IMR-90 (cell line): ENCODE data around the gene LAIR1.

Source experiments
- BHLHE40 ChIP-seq: fragments of 150-350 bp; IDR thresholded peaks from 2 replicates; pipeline ENCODE4 v1.6.1; 2016; ENCODE audit warnings: mild to moderate bottlenecking, low read depth, low read length
- CEBPB ChIP-seq: IDR thresholded peaks from 2 replicates; pipeline ENCODE4 v1.6.1; 2012; ENCODE audit warnings: low read depth, low read length, improper control_type of control experiment
- CTCF ChIP-seq: conservative IDR thresholded peaks from 2 replicates; pipeline ENCODE4 v1.5.1; 2012; ENCODE audit warnings: mild to moderate bottlenecking, low read depth, low read length, improper control_type of control experiment
- ELK1 ChIP-seq: fragments of 150-350 bp; IDR thresholded peaks from 2 replicates; pipeline ENCODE4 v1.6.1; 2016; ENCODE audit warnings: low read depth, mild to moderate bottlenecking, low read length, moderate library complexity, borderline replicate concordance
- FOS ChIP-seq: fragments of 150-350 bp; IDR thresholded peaks from 2 replicates; pipeline ENCODE4 v1.6.1; 2016; ENCODE audit warnings: low read depth, low read length
- MAFK ChIP-seq: IDR thresholded peaks from 2 replicates; pipeline ENCODE4 v1.6.1; 2012; ENCODE audit warnings: low read depth, low read length, improper control_type of control experiment
- MXI1 ChIP-seq: IDR thresholded peaks from 2 replicates; pipeline ENCODE4 v1.6.1; 2012; ENCODE audit warnings: low read depth, mild to moderate bottlenecking, low read length, moderate library complexity, borderline replicate concordance
- POLR2A ChIP-seq: IDR thresholded peaks from 2 replicates; pipeline ENCODE4 v1.6.1; 2012; ENCODE audit warnings: mild to moderate bottlenecking, low read depth, low read length
- RAD21 ChIP-seq: IDR thresholded peaks from 2 replicates; pipeline ENCODE4 v1.6.1; 2012; ENCODE audit warnings: low read length, improper control_type of control experiment
- RCOR1 ChIP-seq: IDR thresholded peaks from 2 replicates; pipeline ENCODE4 v1.6.1; 2012; ENCODE audit warnings: mild to moderate bottlenecking, low read length, improper control_type of control experiment; ENCODE audit not compliant: insufficient replicate concordance
- SMC3 ChIP-seq: fragments of 150-350 bp; IDR thresholded peaks from 2 replicates; pipeline ENCODE4 v1.6.1; 2016; ENCODE audit warnings: low read depth, mild to moderate bottlenecking, antibody characterized with exemption, low read length, moderate library complexity
- TF ChIP-seq, protein P1 (sequence below): fragments of 150-350 bp; IDR thresholded peaks from 2 replicates; pipeline ENCODE4 v1.6.1; 2017; ENCODE audit warnings: mild to moderate bottlenecking, antibody characterized with exemption, low read length, low read depth

DNA sequence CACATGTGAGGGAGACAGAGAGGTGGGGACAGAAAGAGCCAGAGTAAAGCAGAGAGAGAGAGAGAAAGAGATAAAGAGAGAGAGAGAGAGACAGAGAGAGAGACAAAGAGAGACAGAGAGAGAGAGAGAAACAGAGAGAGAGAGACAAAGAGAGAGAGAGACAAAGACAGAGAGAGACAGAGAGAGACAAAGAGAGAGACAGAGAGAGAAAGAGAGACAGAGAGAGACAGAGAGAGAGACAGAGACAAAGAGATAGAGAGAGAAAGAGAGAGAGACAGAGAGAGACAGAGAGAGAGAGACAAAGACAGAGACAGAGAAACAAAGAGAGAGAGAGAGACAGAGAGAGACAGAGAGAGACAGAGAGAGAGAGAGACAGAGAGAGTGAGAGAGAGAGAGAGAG, 46.3 kb upstream of the LAIR1 start:
- TF ChIP-seq CTCF = no peak
- TF ChIP-seq RCOR1 = no peak
- TF ChIP-seq RAD21 = no peak
- TF ChIP-seq POLR2A = no peak
- no peak for TF ChIP-seq CEBPB
- no peak for TF ChIP-seq MAFK
- TF ChIP-seq BHLHE40 = no peak
- no peak for TF ChIP-seq MXI1
- no peak for TF ChIP-seq SMC3
- TF ChIP-seq FOS = no peak
- TF ChIP-seq, protein P1, sequence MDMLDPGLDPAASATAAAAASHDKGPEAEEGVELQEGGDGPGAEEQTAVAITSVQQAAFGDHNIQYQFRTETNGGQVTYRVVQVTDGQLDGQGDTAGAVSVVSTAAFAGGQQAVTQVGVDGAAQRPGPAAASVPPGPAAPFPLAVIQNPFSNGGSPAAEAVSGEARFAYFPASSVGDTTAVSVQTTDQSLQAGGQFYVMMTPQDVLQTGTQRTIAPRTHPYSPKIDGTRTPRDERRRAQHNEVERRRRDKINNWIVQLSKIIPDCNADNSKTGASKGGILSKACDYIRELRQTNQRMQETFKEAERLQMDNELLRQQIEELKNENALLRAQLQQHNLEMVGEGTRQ = no peak
- TF ChIP-seq ELK1 = no peak
